Measurements from ENCODE around the gene BPNT1. TPM values are rescaled to one million over a fixed set of nuclear protein-coding genes. Genes with fewer than 3 reads are reported as not detected.
A peak's percentile ranks its signal among the peaks of the same experiment; 100 is the strongest.

BPNT1 gene
- total and polyA plus RNA-seq, 2 of the 13 experiments (the other 11 are each of a cell fraction or from before 2014, with no cell fraction given): 35.2 to 43.9 TPM

GRCh38 chr1:220094016-220094911 is 4.7 kb upstream of the BPNT1 start, which contains the start of gene IARS2 (continued):
- TF ChIP-seq, protein P1, sequence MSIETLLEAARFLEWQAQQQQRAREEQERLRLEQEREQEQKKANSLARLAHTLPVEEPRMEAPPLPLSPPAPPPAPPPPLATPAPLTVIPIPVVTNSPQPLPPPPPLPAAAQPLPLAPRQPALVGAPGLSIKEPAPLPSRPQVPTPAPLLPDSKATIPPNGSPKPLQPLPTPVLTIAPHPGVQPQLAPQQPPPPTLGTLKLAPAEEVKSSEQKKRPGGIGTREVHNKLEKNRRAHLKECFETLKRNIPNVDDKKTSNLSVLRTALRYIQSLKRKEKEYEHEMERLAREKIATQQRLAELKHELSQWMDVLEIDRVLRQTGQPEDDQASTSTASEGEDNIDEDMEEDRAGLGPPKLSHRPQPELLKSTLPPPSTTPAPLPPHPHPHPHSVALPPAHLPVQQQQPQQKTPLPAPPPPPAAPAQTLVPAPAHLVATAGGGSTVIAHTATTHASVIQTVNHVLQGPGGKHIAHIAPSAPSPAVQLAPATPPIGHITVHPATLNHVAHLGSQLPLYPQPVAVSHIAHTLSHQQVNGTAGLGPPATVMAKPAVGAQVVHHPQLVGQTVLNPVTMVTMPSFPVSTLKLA (IDR thresholded peaks at IDR 0.05): no peak
- no peak for TF ChIP-seq GLMP (CRISPR knock-in tag; IDR thresholded peaks at IDR 0.05; ENCODE audit: borderline replicate concordance)
- no peak for TF ChIP-seq ZNF549 (CRISPR knock-in tag; IDR thresholded peaks at IDR 0.05)
- TF ChIP-seq ZBTB33 (CRISPR knock-in tag; IDR thresholded peaks at IDR 0.05): no peak
- TF ChIP-seq SMYD3 (CRISPR knock-in tag; IDR thresholded peaks at IDR 0.05): no peak
- no peak for TF ChIP-seq USF2 (IDR thresholded peaks at IDR 0.05; ENCODE audit: low read depth, low read length)
- no peak; the same call in 1 of the 2 replicates for TF ChIP-seq USF2 (CRISPR knock-in tag; IDR thresholded peaks at IDR 0.05; ENCODE audit: borderline replicate concordance)
- peak; percentile 66; the same call in 1 of the 2 replicates for TF ChIP-seq POGK (CRISPR knock-in tag; conservative IDR thresholded peaks at IDR 0.05)
- 0 out of 2 replicates have a peak, but pooled peaks have one; percentile 61 for TF ChIP-seq ZNF766 (CRISPR knock-in tag; IDR thresholded peaks at IDR 0.05; ENCODE audit: borderline replicate concordance)
- TF ChIP-seq ZMYM2 (CRISPR knock-in tag; IDR thresholded peaks at IDR 0.05): no peak
- peak; percentile 68; the same call in 1 of the 2 replicates for TF ChIP-seq PHF21A (CRISPR knock-in tag; IDR thresholded peaks at IDR 0.05)
- TF ChIP-seq ZNF660 (CRISPR knock-in tag; IDR thresholded peaks at IDR 0.05; ENCODE audit: borderline replicate concordance, low read depth): no peak
- TF ChIP-seq ZNF558 (CRISPR knock-in tag; IDR thresholded peaks at IDR 0.05; ENCODE audit: borderline replicate concordance): no peak; the same call in 1 of the 2 replicates
- TF ChIP-seq JARID2 (CRISPR knock-in tag; IDR thresholded peaks at IDR 0.05; ENCODE audit: insufficient replicate concordance): no peak
- TF ChIP-seq CSRNP2 (CRISPR knock-in tag; conservative IDR thresholded peaks at IDR 0.05; ENCODE audit: low read depth): no peak
- 0 out of 2 replicates have a peak, but pooled peaks have one; percentile 2 for TF ChIP-seq SOX5 (CRISPR knock-in tag; IDR thresholded peaks at IDR 0.05; ENCODE audit: borderline replicate concordance)
- TF ChIP-seq SOX6 (IDR thresholded peaks at IDR 0.05): no peak
- TF ChIP-seq SOX6 (CRISPR knock-in tag; IDR thresholded peaks at IDR 0.05): peak; percentile 50

All from HepG2 (cell line).